Renal cortical epithelial cell (primary cell): ENCODE results near the gene GRIK4. TPM values are rescaled to one million over a fixed set of nuclear protein-coding genes. Genes with fewer than 3 reads are reported as not detected.
"Not testable (repeated sequence)": the region's sequence is repeated elsewhere in the genome, so short reads cannot be mapped to it uniquely, and the experiment has no call there.

Experiments
- DNase-seq: peaks from one replicate; pipeline ENCODE4 v3.0.0-alpha.2; 2011; ENCODE audit warnings: low read depth
- total RNA-seq: library from RNA; depleted of rRNA; stranded (reverse); fragments of >200 nt; gene quantifications from 2 replicates; pipeline ENCODE4 v1.2.3, GENCODE V29; 2014

The GRIK4 gene
- total RNA-seq, 1 donor from 2014 or later: under 0.01 TPM

DNA sequence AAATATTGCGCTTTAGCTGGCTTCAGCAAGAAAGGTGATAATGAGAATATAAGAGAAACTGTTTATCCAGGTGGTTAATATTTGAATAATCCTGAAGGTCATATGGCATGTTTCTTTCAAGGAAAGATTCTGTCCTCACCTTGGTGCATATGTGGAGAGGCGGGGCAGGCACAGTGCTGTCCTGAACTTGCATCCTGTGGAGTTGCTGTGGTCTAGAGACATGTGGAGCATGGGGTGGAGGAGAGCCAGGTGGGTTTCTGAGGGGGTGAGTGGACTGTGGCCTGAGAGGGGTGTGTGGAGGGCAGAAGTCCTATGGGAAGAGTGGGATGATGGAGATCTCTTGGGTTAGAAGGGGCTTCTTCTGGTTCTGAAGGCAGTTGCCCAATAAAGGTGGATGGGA lies 65.5 kb downstream of the GRIK4 start:
- no peak for DNase-seq

DNA sequence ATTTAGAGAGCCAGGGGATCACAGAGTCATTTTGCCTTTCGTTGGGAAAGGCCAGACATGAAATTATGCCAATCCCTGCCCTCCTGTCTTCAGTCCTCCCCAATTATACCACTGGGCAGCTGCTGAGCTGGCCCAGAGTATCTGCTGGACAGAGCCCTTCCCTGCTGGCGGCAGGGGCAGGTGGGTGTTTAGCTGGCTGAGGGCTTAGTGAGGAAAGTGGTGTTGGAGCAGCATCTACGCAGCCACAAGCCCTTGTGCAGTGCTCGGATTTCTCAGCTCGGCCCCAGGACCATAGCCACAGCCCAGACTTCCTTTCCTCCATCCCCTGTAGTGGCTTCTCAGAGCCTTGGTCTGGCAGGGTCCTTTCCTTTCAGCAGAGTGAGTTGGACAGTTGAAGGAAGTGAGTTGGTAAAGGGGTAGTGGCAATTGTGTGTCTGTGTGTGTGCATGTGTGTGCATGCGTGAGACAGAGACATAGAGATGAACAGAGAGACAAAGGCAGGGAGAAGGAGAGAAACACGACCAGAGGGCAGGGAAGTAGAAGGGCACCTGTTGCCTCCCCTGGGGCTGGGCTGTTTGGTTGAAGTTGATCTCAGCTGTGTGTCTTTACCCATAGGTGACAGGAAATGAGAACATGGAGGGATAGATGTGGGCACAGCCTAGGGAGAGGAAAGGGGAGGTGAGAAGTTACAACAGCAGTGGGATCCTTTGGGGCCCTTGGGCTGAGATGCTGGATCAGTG lies 66.2 kb downstream of the GRIK4 start:
- no peak for DNase-seq

DNA sequence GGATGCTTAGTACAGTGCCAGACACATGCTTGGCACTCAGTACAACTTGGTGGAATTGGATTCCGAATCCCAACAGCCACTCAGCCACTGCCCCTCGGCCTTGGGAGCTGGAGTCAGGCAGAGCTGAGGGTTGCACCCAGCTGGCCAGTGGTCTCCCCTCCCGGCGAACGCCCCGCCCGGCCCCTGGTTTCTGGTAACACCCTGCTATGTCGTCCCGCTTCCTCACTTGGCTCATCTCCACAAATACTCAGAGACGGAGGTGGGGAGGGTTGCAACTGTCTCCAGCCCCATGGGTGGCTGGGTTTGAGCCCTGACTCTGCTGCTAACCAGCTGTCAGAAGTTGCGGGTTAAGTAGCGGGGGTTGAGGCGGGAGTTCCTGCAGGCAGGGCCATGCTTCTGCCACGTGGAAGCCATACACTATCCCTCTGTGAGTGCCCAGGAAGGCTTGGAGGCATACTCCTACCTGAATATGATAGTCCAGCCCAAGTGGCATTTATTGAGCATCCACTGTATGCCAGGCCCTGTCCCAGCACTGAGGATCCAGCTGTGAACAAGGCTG lies 67.1 kb downstream of the GRIK4 start:
- no peak for DNase-seq

DNA sequence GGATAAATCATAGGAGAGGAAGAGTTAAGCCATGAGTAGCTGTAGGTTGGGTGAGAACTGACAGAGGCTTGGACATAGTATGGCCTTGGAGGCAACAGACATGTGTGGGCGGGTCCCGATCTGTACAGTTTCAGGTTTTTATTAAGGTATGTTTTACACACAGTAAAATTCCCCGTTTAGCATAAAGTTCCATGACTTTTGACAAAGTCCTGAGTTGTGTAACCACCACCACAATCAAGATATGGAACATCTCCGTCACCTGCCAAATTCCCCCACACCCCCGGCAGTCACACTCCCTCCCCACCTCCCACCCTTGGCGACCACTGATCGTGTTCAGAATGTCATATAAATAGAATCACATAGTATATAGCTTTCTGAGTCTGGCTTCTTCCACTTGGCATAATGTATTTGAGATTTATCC lies 68.1 kb downstream of the GRIK4 start:
- DNase-seq: no peak

DNA sequence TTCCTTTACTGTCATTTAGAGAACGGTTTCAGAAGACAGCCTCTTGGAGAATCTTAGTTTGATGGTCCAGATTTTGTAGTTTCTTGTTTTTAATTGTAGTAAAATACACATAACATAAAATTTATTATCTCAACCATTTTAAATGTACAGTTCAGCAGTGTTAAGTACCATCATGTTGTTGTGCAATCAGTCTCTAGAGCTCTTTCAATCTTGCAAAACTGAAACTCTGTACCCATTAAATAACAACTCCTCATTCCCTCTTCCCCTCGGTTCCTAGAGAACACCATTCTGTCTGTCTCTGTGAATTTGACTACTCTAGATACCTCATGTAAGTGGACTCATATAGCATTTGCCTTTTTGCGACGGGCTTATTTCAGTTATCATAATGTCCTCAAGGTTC lies 69.8 kb downstream of the GRIK4 start:
- no peak for DNase-seq

DNA sequence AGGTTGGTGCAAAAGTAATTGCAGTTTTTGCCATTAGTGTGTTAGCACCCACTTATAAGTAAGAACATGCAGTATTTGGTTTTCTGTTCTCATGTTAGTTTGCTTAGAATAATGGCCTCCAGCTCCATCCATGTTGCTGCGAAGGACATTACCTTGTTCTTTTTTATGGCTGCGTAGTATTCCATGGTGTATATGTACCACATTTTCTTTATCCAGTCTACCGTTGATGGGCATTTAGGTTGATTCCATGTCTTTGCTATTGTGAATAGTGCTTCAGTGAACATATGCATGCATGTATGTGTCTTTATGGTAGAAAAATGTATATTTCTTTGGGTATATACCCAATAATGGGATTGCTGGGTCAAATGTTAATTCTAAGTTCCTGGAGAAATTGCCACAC lies 71.0 kb downstream of the GRIK4 start:
- not testable (repeated sequence) for DNase-seq

DNA sequence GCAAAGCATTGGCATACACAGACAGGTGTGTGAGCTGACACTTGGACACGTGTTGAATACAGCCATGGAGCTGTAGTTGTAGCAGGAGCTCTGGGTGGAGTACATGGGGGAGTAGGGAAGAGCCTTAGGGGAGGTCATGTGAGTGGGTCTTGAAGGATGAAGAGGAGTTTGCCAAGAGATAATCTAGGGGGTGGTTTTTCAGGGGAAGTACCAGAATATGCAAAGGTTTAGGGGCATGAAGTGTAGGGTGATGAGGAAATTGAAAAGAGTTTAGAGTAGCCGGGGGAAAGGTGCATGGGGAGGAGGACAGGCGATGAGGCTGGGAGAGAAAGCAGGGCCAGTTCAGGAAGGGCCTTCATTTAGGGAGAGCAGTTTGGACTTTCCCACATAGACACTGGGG lies 74.5 kb downstream of the GRIK4 start:
- no peak for DNase-seq

DNA sequence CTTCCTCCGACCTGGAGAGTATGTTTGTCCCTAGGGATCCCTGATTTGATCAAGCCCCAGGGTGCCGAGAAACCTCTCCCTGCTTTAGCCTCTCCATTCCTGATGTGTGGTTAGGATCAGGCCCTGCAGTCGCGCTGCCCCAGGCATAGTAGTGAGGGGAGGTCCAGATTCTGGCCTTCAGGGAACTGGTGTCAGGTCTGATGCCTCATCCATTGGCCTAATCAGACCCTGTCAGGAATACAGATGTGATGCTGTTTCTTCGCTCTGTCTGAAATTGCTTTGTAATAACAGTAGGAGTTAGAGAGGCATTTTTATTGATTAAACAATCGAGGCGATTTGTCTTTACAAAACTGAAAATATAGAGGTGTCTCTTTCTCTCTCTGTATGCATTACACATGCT lies 75.2 kb downstream of the GRIK4 start:
- DNase-seq: no peak

DNA sequence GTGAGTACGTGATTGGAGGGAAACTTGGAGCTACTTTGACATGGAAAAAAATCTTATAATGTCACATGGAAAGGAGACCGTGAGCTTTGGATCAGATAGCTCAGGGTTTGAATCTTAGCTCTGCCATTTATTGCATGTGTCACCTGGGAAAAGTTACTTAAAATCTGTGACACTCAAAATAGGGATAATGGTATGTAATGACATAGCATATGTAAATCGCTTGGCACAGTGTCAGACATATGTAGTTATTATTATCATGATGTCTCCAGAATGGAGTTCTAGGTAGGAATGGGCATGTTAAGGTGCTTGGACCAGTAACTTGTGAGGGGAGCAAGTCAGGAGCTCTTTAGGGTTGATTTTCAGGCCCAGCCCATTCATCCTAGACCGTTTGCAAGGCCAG lies 75.8 kb downstream of the GRIK4 start:
- DNase-seq: no peak

DNA sequence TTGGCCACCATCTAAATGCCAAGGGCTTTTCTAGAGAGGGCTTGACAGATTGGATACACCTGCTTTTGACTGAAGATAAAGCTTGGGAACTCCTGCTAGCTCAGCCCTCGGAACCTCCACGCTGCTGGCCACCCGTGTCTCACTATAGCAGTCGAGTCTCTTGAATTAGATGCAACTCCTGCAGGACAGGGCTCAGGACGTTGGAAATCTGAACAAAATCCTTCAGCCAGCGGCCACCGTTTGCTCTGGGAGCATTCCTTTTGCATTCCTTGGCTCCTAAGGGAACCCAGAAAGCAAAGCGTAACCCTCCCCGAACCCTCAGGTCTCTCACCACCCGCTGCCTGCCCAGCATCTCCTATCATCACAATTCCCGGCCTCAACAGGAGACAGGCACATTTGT lies 77.8 kb downstream of the GRIK4 start:
- DNase-seq: no peak

DNA sequence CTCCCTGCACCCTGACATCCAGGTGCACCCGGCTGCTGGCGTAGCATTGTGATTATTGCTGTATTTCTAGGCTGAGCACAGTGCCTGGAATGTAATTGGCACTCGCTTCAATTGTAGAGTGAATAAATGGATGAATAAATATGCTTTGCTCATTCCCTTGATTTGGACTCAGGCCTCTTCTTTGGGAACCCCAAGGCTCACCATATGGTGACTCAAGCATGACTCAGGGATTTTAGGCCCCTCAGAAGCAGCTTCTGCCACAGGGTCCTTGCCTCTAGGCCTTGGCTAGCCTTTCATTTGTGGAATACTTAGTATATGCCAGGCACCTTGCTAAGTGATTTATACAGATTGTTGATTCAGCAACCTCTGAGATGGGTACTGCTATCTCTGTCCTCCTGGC lies 78.9 kb downstream of the GRIK4 start:
- no peak for DNase-seq

DNA sequence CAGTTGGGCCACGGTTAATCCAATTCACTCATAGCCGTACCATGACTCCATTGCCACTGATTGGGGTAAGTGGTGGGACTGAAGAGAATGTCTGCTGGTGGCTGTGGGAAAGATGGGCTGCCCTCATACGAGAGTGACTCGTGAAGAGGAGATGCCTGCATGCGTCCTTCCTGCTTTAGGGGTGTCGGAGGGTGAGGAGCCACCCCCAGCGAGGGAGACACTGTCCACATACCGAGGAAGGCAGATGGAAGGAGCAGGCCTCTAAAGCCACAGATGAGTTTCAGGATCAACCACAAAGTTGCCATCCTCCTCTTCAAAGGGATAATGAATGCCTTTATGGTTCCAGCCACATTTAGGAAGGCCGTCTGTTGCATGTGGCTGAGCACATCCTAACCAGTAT lies 83.2 kb downstream of the GRIK4 start:
- DNase-seq: no peak

DNA sequence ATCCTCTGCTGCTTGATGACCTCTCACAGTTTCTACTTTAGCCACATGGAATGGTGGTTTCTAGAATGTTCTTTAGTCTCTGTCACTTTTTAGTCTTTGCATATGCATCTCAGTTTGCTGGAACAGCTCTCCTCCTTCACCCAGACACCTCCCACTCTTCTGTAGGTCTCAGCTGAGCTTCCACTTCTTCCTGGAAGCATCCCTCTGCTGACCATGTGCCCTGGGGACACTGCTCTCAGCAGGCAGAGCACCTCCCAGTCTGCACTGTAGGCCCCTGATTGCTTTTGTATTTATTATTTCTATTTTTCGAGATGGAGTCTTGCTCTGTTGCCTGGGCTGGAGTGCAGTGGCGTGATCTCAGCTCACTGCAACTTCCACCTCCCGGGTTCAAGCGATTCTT lies 84.0 kb downstream of the GRIK4 start:
- no peak for DNase-seq

DNA sequence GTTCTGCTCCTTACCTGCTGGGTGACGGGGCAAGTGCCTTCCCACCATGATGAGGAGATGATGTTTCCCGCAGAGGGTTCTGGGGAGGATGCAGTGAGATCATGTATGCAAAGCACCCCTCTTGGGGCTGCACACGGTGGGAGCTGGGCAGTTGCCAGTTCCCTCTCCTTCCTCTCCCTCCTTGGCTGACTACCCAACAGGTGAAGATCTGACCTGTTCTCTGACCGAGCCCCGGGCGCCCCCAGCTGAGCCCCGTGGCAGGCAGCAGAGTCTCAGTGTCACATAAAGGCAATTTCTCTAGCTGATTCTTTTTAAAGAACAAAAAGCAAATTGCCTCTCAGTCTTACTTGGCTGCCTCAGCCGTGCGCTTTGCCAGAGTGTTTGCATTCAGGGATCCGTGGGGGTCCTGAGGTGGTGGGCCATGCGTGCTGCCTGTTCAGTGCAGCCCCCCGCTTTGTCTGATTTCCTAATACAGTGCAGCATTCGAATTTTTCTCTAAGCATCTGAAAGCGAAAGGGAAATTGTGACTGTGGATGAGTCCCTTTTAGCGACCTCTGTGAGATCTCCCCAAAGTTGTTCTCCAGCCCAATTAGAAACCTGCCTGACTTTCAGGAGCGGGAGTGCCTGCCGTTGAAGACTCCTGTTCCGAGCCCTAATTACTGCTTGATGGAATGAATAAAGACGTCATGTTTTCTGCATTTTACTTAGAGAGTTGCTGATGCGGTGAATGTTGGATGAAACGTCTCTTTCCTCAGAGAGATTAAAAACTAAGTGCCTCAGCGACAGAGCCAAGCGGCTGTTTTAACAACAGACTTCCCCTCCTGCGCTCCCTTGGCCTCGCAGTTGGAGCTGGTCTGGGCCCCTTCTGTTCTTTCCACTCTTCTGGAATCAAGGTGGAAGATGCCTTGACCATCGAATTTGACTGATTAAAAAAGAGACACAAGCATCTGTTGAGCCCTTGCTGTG lies 86.0 kb downstream of the GRIK4 start:
- DNase-seq: no peak

DNA sequence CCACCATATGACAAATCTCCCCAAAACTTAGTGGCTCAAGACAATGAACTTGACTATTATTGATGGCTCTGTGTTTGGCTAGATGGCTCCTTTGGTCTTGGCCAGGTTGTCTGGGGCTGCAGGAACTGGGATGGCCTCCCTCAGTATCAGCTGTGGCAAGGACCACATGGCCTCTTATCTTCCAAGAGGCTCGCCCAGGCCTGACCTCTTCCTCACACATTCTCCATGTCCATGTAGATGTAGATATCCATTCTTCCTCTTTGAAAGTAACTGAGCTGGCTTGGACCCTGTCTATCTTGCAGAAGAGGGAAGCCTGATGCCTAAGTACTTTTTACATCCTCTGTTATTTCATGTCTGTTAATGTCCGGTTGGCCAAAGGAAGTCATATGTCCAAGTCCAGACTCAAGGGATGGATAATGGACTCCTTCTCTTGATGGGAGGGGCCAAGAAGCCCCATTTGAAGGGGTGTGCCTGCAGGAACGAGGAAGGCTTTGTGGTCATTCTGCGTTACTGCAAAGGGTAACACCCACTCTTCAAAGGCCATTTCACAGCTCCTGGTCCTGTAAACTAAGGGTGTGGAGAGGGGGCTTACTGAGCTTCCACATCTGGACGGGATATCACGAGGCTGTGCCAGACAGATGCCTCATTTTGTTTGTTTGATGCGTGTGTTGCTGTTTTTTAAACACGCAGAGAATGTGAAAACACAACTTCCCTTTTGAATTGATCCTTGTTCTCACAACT lies 87.1 kb downstream of the GRIK4 start:
- DNase-seq: no peak

DNA sequence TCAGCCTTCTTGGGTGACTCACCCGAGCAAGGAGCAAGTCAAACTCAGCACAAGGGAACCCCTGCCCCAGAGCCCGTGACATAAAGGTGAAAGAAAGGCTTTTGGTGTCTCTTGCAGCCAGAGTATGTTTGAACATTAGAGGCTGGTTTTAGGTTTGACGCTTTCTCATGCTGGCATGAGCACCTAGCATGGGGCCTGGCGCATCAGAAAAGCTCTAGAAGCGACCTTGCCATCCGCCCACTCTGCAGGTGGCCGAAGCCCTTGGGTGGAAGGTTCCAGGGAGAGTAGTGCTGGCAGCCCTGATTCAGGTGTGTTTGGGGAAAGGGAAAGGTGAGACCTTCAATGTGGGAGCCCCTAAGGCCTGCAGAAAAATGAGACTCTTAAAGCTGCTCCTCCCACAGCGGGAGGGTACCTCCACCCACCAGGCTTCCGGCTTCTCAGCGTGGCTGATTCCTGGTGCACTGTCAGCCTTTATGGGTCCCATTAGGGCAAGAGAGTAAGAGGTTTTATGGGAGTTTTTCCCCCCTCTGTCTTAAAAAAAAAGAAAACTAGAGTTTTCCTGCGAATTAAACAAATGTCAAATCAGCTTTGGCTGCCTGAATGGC lies 88.4 kb downstream of the GRIK4 start:
- DNase-seq: no peak

DNA sequence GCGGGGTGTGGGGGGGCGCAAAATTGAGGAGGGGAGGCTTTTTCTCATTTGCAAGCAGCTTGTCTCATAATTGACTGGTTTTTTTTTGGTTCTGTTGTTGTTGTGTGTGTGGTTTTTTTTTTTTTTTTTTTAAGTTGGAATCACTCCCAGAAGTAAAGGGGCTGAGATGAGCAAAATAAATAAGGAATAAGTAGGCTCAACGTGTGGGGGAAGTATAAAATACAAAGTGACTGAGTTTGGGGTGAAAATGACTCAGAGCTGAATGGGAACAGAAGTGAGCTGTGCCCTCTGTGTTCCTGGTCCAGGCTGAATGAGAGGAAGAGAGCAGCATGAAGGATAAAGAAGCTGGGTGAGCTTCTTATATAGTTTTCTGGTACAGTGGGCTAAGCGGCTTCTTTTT lies 90.0 kb downstream of the GRIK4 start:
- DNase-seq: peak; percentile 71

DNA sequence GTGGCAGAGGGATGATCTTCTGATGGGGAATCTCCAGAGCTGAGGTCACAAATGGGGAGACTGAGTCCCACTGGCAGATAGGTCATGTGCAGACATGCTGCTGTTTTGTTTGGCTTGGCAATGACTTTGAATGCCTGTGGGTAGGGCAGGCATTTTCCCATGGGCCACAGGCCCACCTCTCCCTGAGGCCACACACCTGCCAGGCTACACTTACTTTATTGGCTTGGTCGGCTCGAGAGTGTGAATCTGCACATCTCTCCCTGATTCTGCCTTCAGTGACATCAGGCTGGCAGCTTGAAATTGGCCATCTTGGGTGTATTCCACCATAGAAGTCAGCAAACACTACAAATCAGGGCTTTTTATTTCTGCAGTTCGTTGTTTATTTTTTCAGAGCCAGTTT lies 91.5 kb downstream of the GRIK4 start:
- no peak for DNase-seq

DNA sequence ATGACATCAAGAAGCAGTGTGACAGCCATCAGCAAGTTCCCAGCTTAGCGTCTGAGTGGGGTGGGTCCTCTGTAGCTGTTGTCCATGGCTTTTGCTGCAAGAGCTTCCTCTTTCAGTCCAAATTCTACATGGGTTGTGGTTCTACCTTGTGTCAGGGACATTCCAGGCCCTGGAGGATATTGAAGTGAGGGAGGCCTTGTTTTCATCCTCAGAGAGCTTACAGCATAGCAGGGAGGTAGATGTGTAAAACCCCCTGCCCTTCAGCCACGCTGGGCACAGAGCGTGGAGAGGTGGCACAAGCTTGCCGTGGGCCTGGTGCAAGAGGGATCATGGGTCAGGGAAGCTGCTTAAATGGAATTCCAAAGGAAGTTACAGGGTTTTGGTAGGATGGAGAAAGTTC lies 93.9 kb downstream of the GRIK4 start:
- no peak for DNase-seq

DNA sequence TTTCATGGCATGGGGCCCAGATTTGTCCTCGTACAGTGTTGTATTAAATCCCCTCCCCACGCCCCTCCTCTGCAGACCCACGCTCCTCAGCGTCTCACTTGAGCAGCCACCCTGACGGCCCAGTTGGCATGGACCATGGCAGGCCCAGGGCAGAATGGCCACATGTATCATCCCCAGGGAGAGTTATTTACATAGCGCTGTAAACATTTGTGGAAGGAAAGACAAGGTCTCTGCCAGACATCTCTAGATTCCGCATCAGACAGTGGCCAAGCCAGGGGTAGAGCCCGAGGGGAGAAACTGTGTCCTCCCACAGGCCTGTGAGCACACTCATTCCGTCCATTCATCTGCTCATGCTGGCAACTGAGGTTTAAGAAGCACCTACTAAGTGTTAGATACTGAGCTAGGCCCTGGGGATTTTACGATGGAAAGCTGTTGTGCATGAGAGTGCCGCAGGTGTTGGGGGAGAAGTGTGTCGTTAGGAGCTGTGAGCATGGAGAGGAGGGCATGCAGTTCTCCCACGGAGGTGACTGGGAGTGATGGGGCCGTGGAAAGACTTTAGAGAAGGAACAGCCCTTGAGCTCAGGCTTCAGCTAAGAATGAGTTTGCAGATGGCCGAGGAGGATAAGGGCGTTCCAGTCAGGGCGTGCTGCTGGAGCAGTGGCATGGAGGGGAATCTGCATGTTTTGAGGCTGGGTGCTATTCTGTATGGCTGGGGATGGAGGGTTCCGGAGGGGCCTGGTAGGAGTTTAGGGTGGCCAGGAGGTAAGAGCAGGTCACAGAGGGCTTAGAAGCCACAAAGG lies 94.9 kb downstream of the GRIK4 start:
- no peak for DNase-seq

DNA sequence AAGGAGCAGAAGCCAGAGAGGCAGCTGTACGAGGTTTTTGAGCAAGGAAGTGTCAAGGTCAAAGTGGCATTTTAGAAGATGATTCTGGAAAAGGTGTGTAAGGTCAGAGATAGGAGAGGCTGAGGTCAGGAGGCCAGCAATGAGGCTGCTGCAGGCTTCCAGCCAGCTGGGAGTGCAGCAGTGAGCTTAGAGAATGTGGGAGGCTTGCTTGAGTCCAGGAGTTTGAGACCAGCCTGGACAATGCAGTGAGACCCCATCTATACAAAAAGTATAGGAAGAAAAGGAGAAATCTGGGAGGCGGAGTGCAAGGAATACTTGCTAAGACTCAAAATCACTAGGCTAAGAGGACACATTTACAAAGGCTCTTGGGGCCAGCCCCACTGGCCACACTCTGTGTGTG lies 96.5 kb downstream of the GRIK4 start:
- DNase-seq: no peak
